IMR-90 (cell line): ENCODE data around the gene ADCK1. TPM values are rescaled to one million over a fixed set of nuclear protein-coding genes. Genes with fewer than 3 reads are reported as not detected.

ENCODE experiments used
- RCOR1 ChIP-seq: IDR thresholded peaks from 2 replicates; pipeline ENCODE4 v1.6.1; 2012; ENCODE audit warnings: mild to moderate bottlenecking, low read length, improper control_type of control experiment; ENCODE audit not compliant: insufficient replicate concordance
- microRNA-seq, 2 experiments: library from miRNA; stranded (forward) in 1 of 2; unstranded in 1 of 2; fragments of 10-50 nt in 1 of 2; fragments of <30 nt in 1 of 2; gene quantifications in 1 of 2; microRNA quantifications in 1 of 2; one replicate each; pipeline versions ENCODE3 to v1.1.0; 2013 to 2020; ENCODE audit not compliant: insufficient read depth in 1 of 2, insufficient read length in 1 of 2, unreplicated experiment in 1 of 2
- polyA plus RNA-seq, 3 experiments: library from polyadenylated mRNA; depleted of rRNA; stranded (reverse); fragments of >200 nt; gene quantifications; 2 replicates each; pipeline ENCODE4 v1.2.3, GENCODE V29; 2012; ENCODE audit warnings: low replicate concordance in 1 of 3
- small RNA-seq, 5 experiments: library from RNA; depleted of rRNA; stranded (forward); fragments of <200 nt; gene quantifications; one replicate each; pipeline ENCODE3, GENCODE V24; 2012
- total RNA-seq: library from RNA; depleted of rRNA; stranded (reverse); fragments of >200 nt; gene quantifications from 2 replicates; pipeline ENCODE4 v1.2.3, GENCODE V29; 2012; rRNA removed

The ADCK1 gene
- total and polyA plus RNA-seq, 2 of the 4 experiments (the other 2 are of a cell fraction) = 1.6 to 4.6 TPM

DNA sequence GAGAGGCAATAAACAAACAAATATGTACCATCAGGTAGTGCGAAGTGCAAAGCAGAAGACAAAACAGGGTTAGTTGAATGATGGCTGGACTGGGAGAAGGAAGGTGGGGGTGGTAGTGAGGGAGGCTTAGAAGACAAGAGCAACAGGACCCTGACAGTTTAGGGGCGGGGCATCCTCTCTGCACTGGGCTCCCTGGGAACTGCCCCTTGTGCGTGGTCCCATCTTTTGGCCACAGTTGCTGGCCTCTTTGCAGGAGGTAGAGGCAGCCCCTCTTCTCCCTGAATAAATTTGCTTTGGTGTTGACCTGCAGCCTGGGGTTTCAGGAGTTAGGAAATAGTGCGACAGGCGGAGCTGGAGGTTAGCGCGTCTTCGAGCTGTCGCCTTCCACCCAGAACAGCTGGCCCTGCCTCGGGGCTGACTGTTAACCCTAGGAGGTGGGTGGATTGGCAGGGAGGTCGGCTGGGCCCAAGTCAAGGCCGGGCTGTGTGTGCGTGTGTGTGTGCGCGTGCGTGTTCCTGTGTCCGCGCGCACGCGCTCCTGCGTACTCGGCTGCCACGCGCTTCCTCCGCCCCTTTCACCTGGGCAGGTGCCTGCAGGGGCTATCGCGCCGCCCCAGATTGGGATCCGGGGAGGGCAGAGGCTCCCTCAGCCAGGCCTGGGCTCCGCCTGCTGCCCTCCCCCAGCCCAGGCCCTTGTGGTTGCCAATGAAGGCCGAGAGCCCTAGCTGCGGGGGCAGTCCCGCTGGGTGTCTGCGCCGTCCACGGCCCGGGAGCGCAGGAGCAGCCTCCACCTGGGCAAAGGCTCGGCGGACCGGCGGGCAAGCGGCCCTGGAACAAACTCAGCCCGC is 180.8 kb downstream of the ADCK1 start (continued):
- TF ChIP-seq RCOR1 = no peak

Small RNA genes within 50 kb of the gene (microRNA-seq; reads per million reads assigned to microRNA genes)
- gene RF00019 (ENCODE audit: insufficient read depth, insufficient read length) = not detected

Small RNA genes within 50 kb of the gene (small RNA-seq; reads per million reads assigned to genes)
- gene RF00019 = 0 reads per million in 5 experiments

Other genes starting within 250 kb of the ADCK1 start
- gene SPTLC2, start 183.5 kb upstream of the ADCK1 start, total RNA-seq = 68.3 and 100.0 TPM in 2 replicates
- gene SPTLC2, start 183.5 kb upstream of the ADCK1 start, polyA plus RNA-seq (2012; rRNA removed) = 16.8 and 22.6 TPM in 2 replicates
- gene ALKBH1, start 92.1 kb upstream of the ADCK1 start, total RNA-seq = 9.2 and 10.8 TPM in 2 replicates
- gene ALKBH1, start 92.1 kb upstream of the ADCK1 start, polyA plus RNA-seq (2012; rRNA removed) = 9.6 and 10.0 TPM in 2 replicates
- 226 and 309 TPM in 2 replicates for gene SLIRP, start 92.0 kb upstream of the ADCK1 start, total RNA-seq
- 220 and 244 TPM in 2 replicates for gene SLIRP, start 92.0 kb upstream of the ADCK1 start, polyA plus RNA-seq (2012; rRNA removed)
- gene SNW1, start 39.0 kb upstream of the ADCK1 start, total RNA-seq = 30.6 and 50.3 TPM in 2 replicates
- gene SNW1, start 39.0 kb upstream of the ADCK1 start, polyA plus RNA-seq (2012; rRNA removed) = 28.2 and 29.2 TPM in 2 replicates